H9 (cell line): ENCODE data around the gene MIPEP. TPM values are rescaled to one million over a fixed set of nuclear protein-coding genes. Genes with fewer than 3 reads are reported as not detected.

Experiments
- DNase-seq: peaks from one replicate; pipeline ENCODE4 v3.0.0-alpha.2; 2017
- H2AFZ ChIP-seq: one replicate; pipeline ENCODE4 v1.6.1; 2013; ENCODE audit warnings: mild to moderate bottlenecking, low read length, control low read depth, moderate library complexity
- H2AK5ac ChIP-seq: 2 replicates; pipeline ENCODE4 v1.6.1; 2013; ENCODE audit warnings: low read length, control low read depth, mixed read lengths; ENCODE audit not compliant: insufficient read length
- H2BK120ac ChIP-seq: one replicate; pipeline ENCODE4 v1.6.1; 2013; ENCODE audit warnings: low read depth, mild to moderate bottlenecking, low read length, control low read depth, inconsistent platforms; ENCODE audit not compliant: poor library complexity, severe bottlenecking
- H2BK12ac ChIP-seq: 2 replicates; pipeline ENCODE4 v1.6.1; 2013; ENCODE audit warnings: low read length, control low read depth, mixed read lengths, low read depth; ENCODE audit not compliant: insufficient read length
- H2BK15ac ChIP-seq: 2 replicates; pipeline ENCODE4 v1.6.1; 2013; ENCODE audit warnings: low read depth, low read length, control low read depth
- H2BK20ac ChIP-seq: one replicate; pipeline ENCODE4 v1.6.1; 2013; ENCODE audit warnings: low read depth, mild to moderate bottlenecking, low read length, control low read depth, inconsistent platforms; ENCODE audit not compliant: poor library complexity, severe bottlenecking
- H2BK5ac ChIP-seq: 2 replicates; pipeline ENCODE4 v1.6.1; 2013; ENCODE audit warnings: low read length, control low read depth, mixed read lengths; ENCODE audit not compliant: insufficient read length
- H3K14ac ChIP-seq: 2 replicates; pipeline ENCODE4 v1.6.1; 2013; ENCODE audit warnings: low read length, control low read depth; ENCODE audit not compliant: insufficient read depth
- H3K18ac ChIP-seq: 2 replicates; pipeline ENCODE4 v1.6.1; 2013; ENCODE audit warnings: low read depth, mild to moderate bottlenecking, mixed read lengths, low read length, control low read depth; ENCODE audit not compliant: insufficient read length
- H3K23ac ChIP-seq: 2 replicates; pipeline ENCODE4 v1.6.1; 2013; ENCODE audit warnings: low read length, control low read depth, mixed read lengths, low read depth; ENCODE audit not compliant: insufficient read length
- H3K23me2 ChIP-seq: 2 replicates; pipeline ENCODE4 v1.6.1; 2013; ENCODE audit warnings: low read depth, mild to moderate bottlenecking, mixed read lengths, low read length, control low read depth; ENCODE audit not compliant: insufficient read length, poor library complexity, severe bottlenecking
- H3K27ac ChIP-seq: 2 replicates; pipeline ENCODE4 v1.5.1; 2013; ENCODE audit warnings: low read length, control low read depth, mixed read lengths, low read depth; ENCODE audit not compliant: insufficient read length
- H3K27me3 ChIP-seq: 2 replicates; pipeline ENCODE4 v1.6.1; 2013; ENCODE audit warnings: low read length, control low read depth, inconsistent platforms; ENCODE audit not compliant: insufficient read depth
- H3K4ac ChIP-seq: 2 replicates; pipeline ENCODE4 v1.6.1; 2013; ENCODE audit warnings: low read depth, mild to moderate bottlenecking, control low read depth, inconsistent platforms, low read length, moderate library complexity
- H3K4me1 ChIP-seq: 2 replicates; pipeline ENCODE4 v1.6.1; 2013; ENCODE audit warnings: low read length, control low read depth, inconsistent platforms; ENCODE audit not compliant: insufficient read depth
- H3K4me2 ChIP-seq: 2 replicates; pipeline ENCODE4 v1.6.1; 2013; ENCODE audit warnings: low read length, control low read depth, mixed read lengths; ENCODE audit not compliant: insufficient read length, insufficient read depth
- H3K56ac ChIP-seq: 2 replicates; pipeline ENCODE4 v1.6.1; 2013; ENCODE audit warnings: low read depth, mild to moderate bottlenecking, mixed read lengths, low read length, control low read depth; ENCODE audit not compliant: insufficient read length
- H3K79me1 ChIP-seq: 2 replicates; pipeline ENCODE4 v1.6.1; 2013; ENCODE audit warnings: low read depth, mild to moderate bottlenecking, moderate library complexity, low read length, control low read depth, inconsistent platforms; ENCODE audit not compliant: insufficient read depth, poor library complexity, severe bottlenecking
- H3K79me2 ChIP-seq: 2 replicates; pipeline ENCODE4 v1.6.1; 2013; ENCODE audit warnings: low read length, control low read depth, inconsistent platforms; ENCODE audit not compliant: insufficient read depth
- H3K9ac ChIP-seq: 2 replicates; pipeline ENCODE4 v1.6.1; 2013; ENCODE audit warnings: low read length, control low read depth, mixed read lengths; ENCODE audit not compliant: insufficient read length; ENCODE audit errors: extremely low read depth
- H3K9me3 ChIP-seq: one replicate; pipeline ENCODE4 v1.6.1; 2013; ENCODE audit warnings: low read depth, low read length, inconsistent platforms; ENCODE audit not compliant: control insufficient read depth
- H3T11ph ChIP-seq: one replicate; pipeline ENCODE4 v1.6.1; 2013; ENCODE audit warnings: mild to moderate bottlenecking, low read length, control low read depth, inconsistent platforms
- H4K20me1 ChIP-seq: one replicate; pipeline ENCODE4 v1.6.1; 2013; ENCODE audit not compliant: control insufficient read depth, insufficient read length, insufficient read depth
- H4K5ac ChIP-seq: 2 replicates; pipeline ENCODE4 v1.6.1; 2013; ENCODE audit warnings: low read depth, mild to moderate bottlenecking, mixed read lengths, low read length, control low read depth; ENCODE audit not compliant: insufficient read length
- H4K8ac ChIP-seq: replicated peaks from 2 replicates; pipeline ENCODE4 v1.6.1; 2013; ENCODE audit warnings: low read length, control low read depth, mixed read lengths, low read depth; ENCODE audit not compliant: insufficient read length
- H4K91ac ChIP-seq: 2 replicates; pipeline ENCODE4 v1.6.1; 2013; ENCODE audit warnings: low read depth, mild to moderate bottlenecking, moderate library complexity, mixed read lengths, low read length, control low read depth; ENCODE audit not compliant: insufficient read length
- H3K27ac Mint-ChIP-seq, 3 experiments: 2 replicates in 2 of 3; 3 replicates in 1 of 3; pipeline ENCODE4 v1.8.0; 2020 to 2021; ENCODE audit warnings: mixed read lengths in 3 of 3, mild to moderate bottlenecking in 1 of 3, moderate library complexity in 1 of 3
- H3K27me3 Mint-ChIP-seq: 2 replicates; pipeline ENCODE4 v1.8.0; 2021; ENCODE audit warnings: low read depth, mild to moderate bottlenecking, moderate library complexity, mixed read lengths
- H3K36me3 Mint-ChIP-seq, 3 experiments: 2 replicates in 2 of 3; 3 replicates in 1 of 3; pipeline ENCODE4 v1.8.0; 2020 to 2021; ENCODE audit warnings: low read depth in 3 of 3, mixed read lengths in 3 of 3; ENCODE audit not compliant: insufficient read depth in 1 of 3
- H3K4me1 Mint-ChIP-seq, 2 experiments: 2 replicates each; pipeline ENCODE4 v1.8.0; 2020; ENCODE audit warnings: mixed read lengths in 2 of 2
- H3K4me3 Mint-ChIP-seq, 2 experiments: 2 replicates in 1 of 2; 3 replicates in 1 of 2; pipeline ENCODE4 v1.8.0; 2020 to 2021; ENCODE audit warnings: mild to moderate bottlenecking in 2 of 2, mixed read lengths in 2 of 2, moderate library complexity in 1 of 2
- H3K9me3 Mint-ChIP-seq, 2 experiments: 2 replicates in 1 of 2; 3 replicates in 1 of 2; pipeline ENCODE4 v1.8.0; 2020; ENCODE audit warnings: mild to moderate bottlenecking in 2 of 2, mixed read lengths in 2 of 2, moderate library complexity in 1 of 2
- CTCF ChIP-seq: fragments of 200-600 bp; sonication (generic); conservative IDR thresholded peaks from 3 replicates; pipeline ENCODE4 v1.8.0; 2021; ENCODE audit warnings: antibody characterized with exemption, mild to moderate bottlenecking
- WGBS: extraction: QIAGEN DNeasy Blood & Tissue Kit; methylation state at CpG from one replicate; pipeline ENCODE4 v1.1.7; 2013; ENCODE audit warnings: missing lambda C conversion rate, low lambda C conversion rate, mixed read lengths; ENCODE audit not compliant: insufficient read length; ENCODE audit errors: extremely low coverage; 5-methylcytosine and 5-hydroxymethylcytosine counted together
- total RNA-seq: library from RNA; stranded (reverse); gene quantifications from 2 replicates; pipeline ENCODE4 v1.2.1, GENCODE V29; 2021

MIPEP gene
- total RNA-seq, 1 experiment from 2014 or later, result 18.5 TPM

GRCh38 chr13:23905766-23906165 is 16.6 kb upstream of the MIPEP start:
- Histone ChIP-seq H3T11ph (no peak overlapping the region), H3K14ac (no peak overlapping the region), H2BK120ac (no peak overlapping the region), H4K91ac (no peak overlapping the region), H3K4me2 (no peak overlapping the region), H3K27ac (no peak overlapping the region), H3K79me2 (no peaks in the 10 kb centered on the region), H2BK15ac (no peak overlapping the region), H3K4ac (no peak overlapping the region), H3K18ac (no peak overlapping the region), H4K8ac (no peak overlapping the region), H3K23me2 (no peaks in the 10 kb centered on the region), H3K9me3 (no peaks in the 10 kb centered on the region), H2AFZ (no peak overlapping the region), H2BK12ac (no peak overlapping the region), H4K20me1 (no peaks in the 10 kb centered on the region), H4K5ac (no peak overlapping the region), H2BK5ac (no peak overlapping the region), H3K79me1 (no peaks in the 10 kb centered on the region), H2BK20ac (no peak overlapping the region), H3K4me1 (no peaks in the 10 kb centered on the region), H3K23ac (no peak overlapping the region), H3K27me3 (no peaks in the 10 kb centered on the region), H3K9ac (no peak overlapping the region), H2AK5ac (no peak overlapping the region), H3K56ac (no peak overlapping the region)
- Mint-ChIP-seq H3K9me3 (no peaks in the 10 kb centered on the region), H3K36me3 (no peaks in the 10 kb centered on the region), H3K4me3 (no peak overlapping the region), H3K4me1 (peaks cover 3 to 6% of the 10 kb centered on the region in 2 experiments; a peak in 1 of 4 replicates), H3K27ac (no peak overlapping the region), H3K27me3 (no peaks in the 10 kb centered on the region; the same call in 1 of the 2 replicates)
- no peak for DNase-seq
- WGBS, result no CpG with 5 or more reads among the region's 2 CpGs
- no peak for TF ChIP-seq CTCF
